Measurements from ENCODE around the gene THBS2. TPM values are rescaled to one million over a fixed set of nuclear protein-coding genes. Genes with fewer than 3 reads are reported as not detected.

The THBS2 gene
- total and polyA plus RNA-seq, 10 of the 15 experiments (the other 5 are each of a cell fraction or from before 2014, with no cell fraction given), result 0.07 to 0.10 TPM; not detected in 8

DNA sequence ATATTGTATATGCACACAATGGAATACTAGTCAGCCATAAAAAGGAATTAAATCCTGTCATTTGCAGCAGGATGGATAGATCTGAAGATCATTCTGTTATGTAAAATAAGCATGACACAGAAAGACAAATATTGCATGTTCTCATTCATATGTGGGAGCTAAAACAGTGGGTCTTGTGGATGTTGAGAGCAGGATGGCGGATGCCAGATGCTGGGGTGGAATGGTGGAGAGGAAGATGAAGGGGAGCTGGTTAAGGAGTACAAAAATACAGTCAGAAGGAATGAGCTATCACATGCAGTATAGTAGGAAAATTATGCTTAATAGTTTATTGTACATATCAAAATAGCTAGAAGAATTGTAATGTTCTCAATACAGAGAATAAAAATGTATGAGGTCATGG, 41.8 kb downstream of the THBS2 start (continued):
- TF ChIP-seq, protein P1, sequence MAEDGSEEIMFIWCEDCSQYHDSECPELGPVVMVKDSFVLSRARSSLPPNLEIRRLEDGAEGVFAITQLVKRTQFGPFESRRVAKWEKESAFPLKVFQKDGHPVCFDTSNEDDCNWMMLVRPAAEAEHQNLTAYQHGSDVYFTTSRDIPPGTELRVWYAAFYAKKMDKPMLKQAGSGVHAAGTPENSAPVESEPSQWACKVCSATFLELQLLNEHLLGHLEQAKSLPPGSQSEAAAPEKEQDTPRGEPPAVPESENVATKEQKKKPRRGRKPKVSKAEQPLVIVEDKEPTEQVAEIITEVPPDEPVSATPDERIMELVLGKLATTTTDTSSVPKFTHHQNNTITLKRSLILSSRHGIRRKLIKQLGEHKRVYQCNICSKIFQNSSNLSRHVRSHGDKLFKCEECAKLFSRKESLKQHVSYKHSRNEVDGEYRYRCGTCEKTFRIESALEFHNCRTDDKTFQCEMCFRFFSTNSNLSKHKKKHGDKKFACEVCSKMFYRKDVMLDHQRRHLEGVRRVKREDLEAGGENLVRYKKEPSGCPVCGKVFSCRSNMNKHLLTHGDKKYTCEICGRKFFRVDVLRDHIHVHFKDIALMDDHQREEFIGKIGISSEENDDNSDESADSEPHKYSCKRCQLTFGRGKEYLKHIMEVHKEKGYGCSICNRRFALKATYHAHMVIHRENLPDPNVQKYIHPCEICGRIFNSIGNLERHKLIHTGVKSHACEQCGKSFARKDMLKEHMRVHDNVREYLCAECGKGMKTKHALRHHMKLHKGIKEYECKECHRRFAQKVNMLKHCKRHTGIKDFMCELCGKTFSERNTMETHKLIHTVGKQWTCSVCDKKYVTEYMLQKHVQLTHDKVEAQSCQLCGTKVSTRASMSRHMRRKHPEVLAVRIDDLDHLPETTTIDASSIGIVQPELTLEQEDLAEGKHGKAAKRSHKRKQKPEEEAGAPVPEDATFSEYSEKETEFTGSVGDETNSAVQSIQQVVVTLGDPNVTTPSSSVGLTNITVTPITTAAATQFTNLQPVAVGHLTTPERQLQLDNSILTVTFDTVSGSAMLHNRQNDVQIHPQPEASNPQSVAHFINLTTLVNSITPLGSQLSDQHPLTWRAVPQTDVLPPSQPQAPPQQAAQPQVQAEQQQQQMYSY (CRISPR knock-in tag; IDR thresholded peaks at IDR 0.05), result no peak
- TF ChIP-seq MYB (IDR thresholded peaks at IDR 0.05; ENCODE audit: borderline replicate concordance, low read depth, low read length), result no peak
- TF ChIP-seq YBX1 (IDR thresholded peaks at IDR 0.05), result no peak
- no peak for TF ChIP-seq POU2F2 (IDR thresholded peaks at IDR 0.05; ENCODE audit: borderline replicate concordance, low read depth, low read length)
- no peak for TF ChIP-seq ZBED1 (IDR thresholded peaks at IDR 0.05; ENCODE audit: borderline replicate concordance)
- TF ChIP-seq BHLHE40 (IDR thresholded peaks at IDR 0.05; ENCODE audit: borderline replicate concordance in 1 of 2, low read depth in 2 of 2, low read length in 1 of 2), result no peak

DNA sequence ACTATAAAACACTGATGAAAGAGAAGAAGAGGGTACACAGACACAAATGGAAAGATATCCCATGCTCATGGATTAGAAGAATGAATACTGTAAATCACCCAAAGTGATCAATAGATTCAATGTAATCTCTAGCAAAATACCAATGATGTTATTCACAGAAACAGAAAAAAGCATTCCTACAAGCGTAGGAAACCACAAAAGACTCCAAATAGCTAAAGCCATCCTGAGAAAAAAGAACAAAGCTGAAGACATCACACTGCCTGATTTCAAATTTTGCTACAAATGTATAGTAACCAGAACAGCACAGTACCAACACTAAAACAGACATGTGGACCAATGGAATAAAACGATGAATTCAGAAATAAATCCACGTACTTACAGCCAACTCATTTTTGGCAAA, 43.0 kb downstream of the THBS2 start:
- ChIA-PET CTCF (no interaction called here), RAD21 (ENCODE audit: unreplicated experiment) (no interaction called here), POLR2A (no interaction called here), SMC1A (ENCODE audit: uncharacterized antibody, unreplicated experiment) (no interaction called here)
- H3K27me3 ChIP-seq (replicated peaks in 1 of 2; ENCODE audit: control insufficient read depth in 2 of 2, insufficient read depth in 2 of 2, low read length in 1 of 2), result no peaks in the 10 kb centered on the region
- in situ Hi-C loops (cut with MboI) (no loop called here), intact Hi-C loops (cut with micrococcal nuclease; ENCODE audit: unreplicated experiment) (no loop called here)
- no TSS peak for BruUV-seq (replicated peaks)
- H3K4me2 ChIP-seq (ENCODE audit: control insufficient read depth, insufficient read depth), result no peak overlapping the region
- FAIRE-seq (no peak), ATAC-seq (no peak), DNase-seq (ENCODE audit: low read depth, low spot score) (no peak)
- H3K4me1 ChIP-seq (ENCODE audit: control insufficient read depth, insufficient read depth, low read length), result no peaks in the 10 kb centered on the region
- H2AFZ ChIP-seq (ENCODE audit: control insufficient read depth, low read depth, low read length), result no peak overlapping the region
- H3K9ac ChIP-seq (ENCODE audit: control insufficient read depth, insufficient read depth, low read length), result no peak overlapping the region
- no peaks in the 10 kb centered on the region; the same call in 1 of the 3 replicates for H3K9me3 ChIP-seq (replicated peaks; ENCODE audit: control insufficient read depth, insufficient read depth, low read length)
- 95% methylated on average over 3 of the region's 3 CpGs for WGBS (ENCODE audit: insufficient coverage, insufficient replicate concordance, low lambda C conversion rate, missing lambda C conversion rate)
- no peaks in the 10 kb centered on the region for H3K36me3 ChIP-seq (ENCODE audit: control insufficient read depth in 2 of 2, insufficient read depth in 2 of 2, low read length in 1 of 2)
- no peak overlapping the region for H3K27ac ChIP-seq (ENCODE audit: control insufficient read depth, insufficient read depth)
- no peaks in the 10 kb centered on the region for H4K20me1 ChIP-seq (ENCODE audit: control insufficient read depth, insufficient read depth)
- no peaks in the 10 kb centered on the region for H3K79me2 ChIP-seq (ENCODE audit: control insufficient read depth, insufficient read depth, low read length)
- H3K4me3 ChIP-seq, result no peak overlapping the region
- TF ChIP-seq JUNB (IDR thresholded peaks at IDR 0.05) (no peak), IKZF1 (conservative IDR thresholded peaks at IDR 0.05) (no peak), YY1 (IDR thresholded peaks at IDR 0.05; ENCODE audit: low read depth, low read length) (no peak), HDAC2 (IDR thresholded peaks at IDR 0.05) (no peak), STAT3 (IDR thresholded peaks at IDR 0.05; ENCODE audit: low read depth, low read length) (no peak), FOXK2 (IDR thresholded peaks at IDR 0.05) (no peak), FOS (IDR thresholded peaks at IDR 0.05; ENCODE audit: borderline replicate concordance, extremely low read depth, insufficient read length) (no peak), SRF (IDR thresholded peaks at IDR 0.05; ENCODE audit: low read depth in 2 of 2, low read length in 2 of 2) (no peak), EZH2 (IDR thresholded peaks at IDR 0.05; ENCODE audit: borderline replicate concordance, control insufficient read depth, low read depth, low read length) (no peak), MTA3 (IDR thresholded peaks at IDR 0.05; ENCODE audit: borderline replicate concordance, low read length) (no peak)
- TF ChIP-seq, protein P2, sequence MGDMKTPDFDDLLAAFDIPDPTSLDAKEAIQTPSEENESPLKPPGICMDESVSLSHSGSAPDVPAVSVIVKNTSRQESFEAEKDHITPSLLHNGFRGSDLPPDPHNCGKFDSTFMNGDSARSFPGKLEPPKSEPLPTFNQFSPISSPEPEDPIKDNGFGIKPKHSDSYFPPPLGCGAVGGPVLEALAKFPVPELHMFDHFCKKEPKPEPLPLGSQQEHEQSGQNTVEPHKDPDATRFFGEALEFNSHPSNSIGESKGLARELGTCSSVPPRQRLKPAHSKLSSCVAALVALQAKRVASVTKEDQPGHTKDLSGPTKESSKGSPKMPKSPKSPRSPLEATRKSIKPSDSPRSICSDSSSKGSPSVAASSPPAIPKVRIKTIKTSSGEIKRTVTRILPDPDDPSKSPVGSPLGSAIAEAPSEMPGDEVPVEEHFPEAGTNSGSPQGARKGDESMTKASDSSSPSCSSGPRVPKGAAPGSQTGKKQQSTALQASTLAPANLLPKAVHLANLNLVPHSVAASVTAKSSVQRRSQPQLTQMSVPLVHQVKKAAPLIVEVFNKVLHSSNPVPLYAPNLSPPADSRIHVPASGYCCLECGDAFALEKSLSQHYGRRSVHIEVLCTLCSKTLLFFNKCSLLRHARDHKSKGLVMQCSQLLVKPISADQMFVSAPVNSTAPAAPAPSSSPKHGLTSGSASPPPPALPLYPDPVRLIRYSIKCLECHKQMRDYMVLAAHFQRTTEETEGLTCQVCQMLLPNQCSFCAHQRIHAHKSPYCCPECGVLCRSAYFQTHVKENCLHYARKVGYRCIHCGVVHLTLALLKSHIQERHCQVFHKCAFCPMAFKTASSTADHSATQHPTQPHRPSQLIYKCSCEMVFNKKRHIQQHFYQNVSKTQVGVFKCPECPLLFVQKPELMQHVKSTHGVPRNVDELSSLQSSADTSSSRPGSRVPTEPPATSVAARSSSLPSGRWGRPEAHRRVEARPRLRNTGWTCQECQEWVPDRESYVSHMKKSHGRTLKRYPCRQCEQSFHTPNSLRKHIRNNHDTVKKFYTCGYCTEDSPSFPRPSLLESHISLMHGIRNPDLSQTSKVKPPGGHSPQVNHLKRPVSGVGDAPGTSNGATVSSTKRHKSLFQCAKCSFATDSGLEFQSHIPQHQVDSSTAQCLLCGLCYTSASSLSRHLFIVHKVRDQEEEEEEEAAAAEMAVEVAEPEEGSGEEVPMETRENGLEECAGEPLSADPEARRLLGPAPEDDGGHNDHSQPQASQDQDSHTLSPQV (IDR thresholded peaks at IDR 0.05), result no peak

All from GM12878 (cell line).